Superior temporal gyrus (tissue), 1 donor: ENCODE measurements around the gene TTC33.
"Not testable (repeated sequence)": the region's sequence is repeated elsewhere in the genome, so short reads cannot be mapped to it uniquely, and the experiment has no call there.

Source experiments
- DNase-seq: peaks from one replicate; pipeline ENCODE4 v3.0.0-alpha.2; 2016; ENCODE audit errors: extremely low spot score

The TTC33 gene

GRCh38 chr5:40679913-40680681, 75.7 kb downstream of the TTC33 start, which contains the start of gene PTGER4:
TSS of gene PTGER4 (plus strand) at chr5:40679915. CDS start at chr5:40680994, 1,079 bp downstream.
- DNase-seq: no peak

- DNase-seq: peak; percentile 40
These were observed 76.4 kb downstream of the TTC33 start for GRCh38 chr5:40679148-40679912.

- DNase-seq: no peak
These were observed 77.2 kb downstream of the TTC33 start for GRCh38 chr5:40678460-40679147.

- DNase-seq: no peak
These were observed 77.7 kb downstream of the TTC33 start for GRCh38 chr5:40678026-40678425.

GRCh38 chr5:40677456-40677855, 78.3 kb downstream of the TTC33 start:
- DNase-seq: no peak

GRCh38 chr5:40676613-40677343, 79.0 kb downstream of the TTC33 start:
- DNase-seq: no peak

GRCh38 chr5:40675396-40676133, 80.2 kb downstream of the TTC33 start:
- no peak for DNase-seq

- no peak for DNase-seq
These were observed 81.0 kb downstream of the TTC33 start for GRCh38 chr5:40674661-40675235.

GRCh38 chr5:40672425-40672824, 83.3 kb downstream of the TTC33 start:
- no peak for DNase-seq

- no peak for DNase-seq
These were observed 86.0 kb downstream of the TTC33 start for GRCh38 chr5:40669606-40670390.

GRCh38 chr5:40667161-40667663, 88.5 kb downstream of the TTC33 start:
- DNase-seq: no peak

- DNase-seq: no peak
These were observed 89.1 kb downstream of the TTC33 start for GRCh38 chr5:40666657-40667056.

GRCh38 chr5:40665635-40666298, 90.0 kb downstream of the TTC33 start:
- no peak for DNase-seq

GRCh38 chr5:40660751-40661150, 95.0 kb downstream of the TTC33 start:
- DNase-seq: no peak

GRCh38 chr5:40656766-40657165, 99.0 kb downstream of the TTC33 start:
- DNase-seq: no peak

GRCh38 chr5:40656091-40656490, 99.7 kb downstream of the TTC33 start:
- DNase-seq: not testable (repeated sequence)

- no peak for DNase-seq
These were observed 100.6 kb downstream of the TTC33 start for GRCh38 chr5:40655138-40655537.

- DNase-seq: no peak
These were observed 101.3 kb downstream of the TTC33 start for GRCh38 chr5:40654377-40654991.
